DMS153 (cell line): ENCODE data around the gene VAMP8.
A peak's percentile ranks its signal among the peaks of the same experiment; 100 is the strongest.
"Not testable (repeated sequence)": the region's sequence is repeated elsewhere in the genome, so short reads cannot be mapped to it uniquely, and the experiment has no call there.

Experiments used
- DNase-seq: peaks from one replicate; lab custom pipeline; 2025; lab: John Stamatoyannopoulos, UW

The VAMP8 gene

GRCh38 chr2:85577386-85578242 is at the start of gene VAMP8:
TSS of gene VAMP8 (plus strand) at chr2:85577586. CDS start at chr2:85577647, 61 bp downstream.
- peak; percentile 44 for DNase-seq

- no peak for DNase-seq
Measured at GRCh38 chr2:85527787-85528186, 49.6 kb upstream of the VAMP8 start.

GRCh38 chr2:85528355-85528754 is 49.0 kb upstream of the VAMP8 start:
- no peak for DNase-seq

DNA sequence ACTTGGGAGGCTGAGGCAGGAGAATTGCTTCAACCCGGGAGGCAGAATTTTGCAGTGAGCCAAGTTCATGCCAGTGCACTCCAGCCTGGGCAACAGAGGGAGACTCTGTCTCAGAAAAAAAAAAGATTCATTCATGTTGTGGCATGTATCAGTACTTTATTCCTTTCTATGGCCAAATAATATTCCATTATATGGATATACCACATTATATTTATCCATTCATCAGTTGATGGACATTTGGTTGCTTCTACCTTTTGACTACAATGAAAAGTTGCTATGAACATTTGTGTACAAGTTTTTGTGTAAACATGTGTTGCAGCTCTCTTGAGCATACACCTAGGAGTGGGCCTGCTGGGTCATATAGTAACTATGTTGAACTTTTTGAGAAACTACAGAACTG is 47.6 kb upstream of the VAMP8 start:
- no peak for DNase-seq

GRCh38 chr2:85531589-85531988 is 45.8 kb upstream of the VAMP8 start:
- DNase-seq, result no peak

- DNase-seq, result no peak
Measured at GRCh38 chr2:85534099-85534498, 43.3 kb upstream of the VAMP8 start.

DNA sequence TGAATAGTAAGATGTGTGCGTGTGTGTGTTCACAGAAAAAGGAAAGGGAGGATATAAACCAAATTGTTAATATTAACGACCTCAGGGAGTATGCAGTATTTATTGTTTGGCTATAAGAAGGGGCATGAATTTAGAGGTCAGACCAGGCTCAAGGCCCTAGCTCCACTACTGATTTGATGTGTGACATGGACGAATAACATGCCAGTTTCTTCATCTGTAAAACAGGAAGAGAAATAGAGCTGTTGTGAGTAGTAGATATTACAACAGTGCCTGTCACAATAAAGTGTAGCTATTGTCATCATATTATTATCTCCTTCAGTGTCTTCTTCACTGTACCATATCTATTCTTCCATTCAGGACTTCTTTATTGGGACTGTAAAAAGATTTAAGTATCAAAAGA is 42.5 kb upstream of the VAMP8 start:
- DNase-seq, result no peak

GRCh38 chr2:85536479-85536878 is 40.9 kb upstream of the VAMP8 start:
- no peak for DNase-seq

DNA sequence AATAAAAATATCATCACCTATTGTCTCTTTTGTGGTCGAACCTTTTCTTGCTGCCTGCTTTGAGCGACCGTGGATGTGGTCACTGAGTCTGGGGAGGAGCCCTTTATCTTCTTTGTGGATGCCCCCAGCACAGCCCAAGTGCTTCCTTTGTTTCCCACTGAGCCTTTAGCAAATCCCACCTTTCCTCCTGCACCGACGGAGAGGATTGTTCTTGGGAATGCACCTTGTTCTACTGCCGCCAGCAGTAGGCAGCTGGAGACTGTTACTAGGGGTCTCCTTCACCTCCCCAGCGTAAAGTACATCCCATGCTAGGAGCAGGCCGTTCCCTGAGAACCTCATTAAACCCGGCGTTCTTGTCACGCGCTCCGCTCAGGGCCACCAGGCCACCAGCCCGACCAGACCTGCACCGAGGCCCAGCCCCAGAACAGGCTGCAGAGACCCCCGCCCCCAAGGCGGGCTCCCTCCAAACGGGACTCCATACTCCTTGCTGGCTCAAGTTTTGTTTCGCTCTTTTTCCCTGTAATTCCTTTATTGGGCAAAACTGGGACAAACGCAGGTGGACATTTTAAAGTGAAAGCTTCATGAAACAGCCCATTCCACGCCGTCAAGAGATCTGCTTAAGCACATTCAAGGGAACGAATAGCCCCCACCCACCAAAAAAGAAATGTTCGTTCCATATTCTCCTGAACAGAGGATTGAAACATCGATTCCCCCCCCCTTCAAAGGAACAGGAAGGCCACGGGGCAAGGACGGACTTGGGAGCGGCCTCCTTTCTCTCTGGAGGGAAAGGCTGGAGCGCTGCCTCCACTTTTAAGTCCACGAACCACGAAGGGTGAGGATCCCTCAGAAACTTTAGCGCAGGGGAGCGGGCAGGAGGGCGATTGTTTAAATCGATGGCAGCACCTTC is 39.5 kb upstream of the VAMP8 start:
- peak; percentile 56 for DNase-seq

DNA sequence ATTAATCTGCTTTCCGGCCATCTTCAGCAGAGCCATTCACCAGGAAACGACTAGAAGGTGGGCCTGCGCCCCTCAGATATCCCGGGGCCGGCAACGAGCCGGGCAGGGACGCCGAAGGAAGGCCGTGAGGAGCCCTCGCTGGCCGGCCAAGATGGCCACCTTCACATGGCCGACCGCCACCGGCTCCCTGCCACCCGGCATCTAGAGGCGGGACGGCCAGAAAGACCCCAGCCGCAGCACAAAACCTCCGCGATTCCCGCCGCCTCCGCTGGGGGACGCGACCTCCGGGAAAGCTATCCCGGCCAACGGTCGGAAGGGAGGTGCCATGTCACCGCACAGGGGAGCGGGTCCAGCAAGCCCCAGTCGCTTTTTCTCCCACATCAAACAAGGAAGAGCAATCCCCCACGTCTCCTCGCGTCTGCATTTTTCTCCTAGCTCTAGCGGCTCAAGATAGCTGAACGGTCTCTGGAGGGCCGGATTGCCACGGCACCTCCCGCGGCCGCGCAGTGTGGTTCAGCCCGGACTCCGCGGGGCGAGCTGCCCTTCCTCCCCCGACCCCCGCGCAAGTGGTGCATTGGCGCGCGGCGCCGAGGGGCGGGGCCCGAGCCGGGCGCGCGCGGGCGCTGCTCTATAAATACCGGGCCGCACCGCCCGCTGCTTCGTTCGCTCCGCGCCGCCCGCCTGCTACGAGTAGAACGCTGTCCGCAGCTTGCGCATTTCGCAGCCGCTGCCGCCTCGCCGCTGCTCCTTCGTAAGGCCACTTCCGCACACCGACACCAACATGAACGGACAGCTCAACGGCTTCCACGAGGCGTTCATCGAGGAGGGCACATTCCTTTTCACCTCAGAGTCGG is 38.7 kb upstream of the VAMP8 start, which contains the start of gene MAT2A:
MAT2A (plus strand) TSS at position 662 of the 854 bp plus-strand sequence; CDS start at position 782, 120 bp downstream.
- DNase-seq, result peak; percentile 79

- no peak for DNase-seq
Measured at GRCh38 chr2:85539361-85540132, 37.8 kb upstream of the VAMP8 start.

GRCh38 chr2:85540133-85540648 is 37.2 kb upstream of the VAMP8 start:
- no peak for DNase-seq

- no peak for DNase-seq
Measured at GRCh38 chr2:85541262-85541661, 36.1 kb upstream of the VAMP8 start.

DNA sequence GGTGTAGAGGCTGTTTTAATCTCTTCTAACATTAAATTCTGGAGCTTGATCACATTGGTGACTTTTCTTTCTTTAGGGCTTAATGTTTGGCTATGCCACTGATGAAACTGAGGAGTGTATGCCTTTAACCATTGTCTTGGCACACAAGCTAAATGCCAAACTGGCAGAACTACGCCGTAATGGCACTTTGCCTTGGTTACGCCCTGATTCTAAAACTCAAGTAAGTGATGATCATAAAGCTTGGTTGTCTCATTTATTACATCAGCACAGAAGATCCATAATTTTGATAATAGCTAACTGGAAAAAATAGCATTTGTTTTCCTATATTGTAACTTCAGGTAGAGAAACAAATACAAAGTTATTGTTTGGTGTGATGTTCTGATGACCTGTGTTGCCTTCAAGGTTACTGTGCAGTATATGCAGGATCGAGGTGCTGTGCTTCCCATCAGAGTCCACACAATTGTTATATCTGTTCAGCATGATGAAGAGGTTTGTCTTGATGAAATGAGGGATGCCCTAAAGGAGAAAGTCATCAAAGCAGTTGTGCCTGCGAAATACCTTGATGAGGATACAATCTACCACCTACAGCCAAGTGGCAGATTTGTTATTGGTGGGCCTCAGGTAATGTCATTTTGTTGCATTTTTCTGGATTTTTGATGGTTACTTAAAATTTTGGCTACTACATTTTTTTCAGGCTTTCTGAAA is 35.5 kb upstream of the VAMP8 start:
- no peak for DNase-seq

DNA sequence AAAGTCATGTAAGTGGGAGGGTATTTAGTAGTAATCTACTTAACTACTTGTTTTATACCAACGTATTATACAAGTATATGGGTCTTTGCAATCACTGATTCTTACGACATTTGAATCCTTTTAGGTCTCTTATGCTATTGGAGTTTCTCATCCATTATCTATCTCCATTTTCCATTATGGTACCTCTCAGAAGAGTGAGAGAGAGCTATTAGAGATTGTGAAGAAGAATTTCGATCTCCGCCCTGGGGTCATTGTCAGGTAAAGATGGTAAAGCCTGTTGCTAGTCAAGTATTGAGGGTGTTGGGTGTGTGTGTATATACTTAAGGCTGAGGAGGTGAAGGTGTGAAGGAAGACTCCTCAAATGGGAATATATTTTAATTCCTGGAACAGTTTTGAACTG is 34.6 kb upstream of the VAMP8 start:
- DNase-seq, result no peak

DNA sequence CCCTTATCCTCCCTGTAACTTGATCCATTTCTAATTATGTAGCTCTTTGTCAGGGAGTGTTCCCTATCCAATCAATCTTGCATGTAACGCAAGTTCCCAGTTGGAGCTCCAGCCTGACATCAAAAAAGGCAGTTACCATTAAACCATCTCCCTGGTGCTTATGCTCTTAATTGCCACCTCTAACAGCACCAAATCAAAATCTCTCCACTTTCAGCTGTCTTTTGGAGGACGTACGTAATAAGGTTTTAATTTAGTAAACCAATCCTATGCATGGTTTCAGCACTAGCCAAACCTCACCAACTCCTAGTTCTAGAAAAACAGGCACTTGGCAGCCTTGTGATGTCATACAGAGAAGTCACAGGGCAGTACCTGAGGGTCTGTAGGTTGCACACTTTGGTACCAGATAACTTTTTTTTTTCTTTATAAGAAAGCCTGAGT is 33.1 kb upstream of the VAMP8 start:
- not testable (repeated sequence) for DNase-seq

DNA sequence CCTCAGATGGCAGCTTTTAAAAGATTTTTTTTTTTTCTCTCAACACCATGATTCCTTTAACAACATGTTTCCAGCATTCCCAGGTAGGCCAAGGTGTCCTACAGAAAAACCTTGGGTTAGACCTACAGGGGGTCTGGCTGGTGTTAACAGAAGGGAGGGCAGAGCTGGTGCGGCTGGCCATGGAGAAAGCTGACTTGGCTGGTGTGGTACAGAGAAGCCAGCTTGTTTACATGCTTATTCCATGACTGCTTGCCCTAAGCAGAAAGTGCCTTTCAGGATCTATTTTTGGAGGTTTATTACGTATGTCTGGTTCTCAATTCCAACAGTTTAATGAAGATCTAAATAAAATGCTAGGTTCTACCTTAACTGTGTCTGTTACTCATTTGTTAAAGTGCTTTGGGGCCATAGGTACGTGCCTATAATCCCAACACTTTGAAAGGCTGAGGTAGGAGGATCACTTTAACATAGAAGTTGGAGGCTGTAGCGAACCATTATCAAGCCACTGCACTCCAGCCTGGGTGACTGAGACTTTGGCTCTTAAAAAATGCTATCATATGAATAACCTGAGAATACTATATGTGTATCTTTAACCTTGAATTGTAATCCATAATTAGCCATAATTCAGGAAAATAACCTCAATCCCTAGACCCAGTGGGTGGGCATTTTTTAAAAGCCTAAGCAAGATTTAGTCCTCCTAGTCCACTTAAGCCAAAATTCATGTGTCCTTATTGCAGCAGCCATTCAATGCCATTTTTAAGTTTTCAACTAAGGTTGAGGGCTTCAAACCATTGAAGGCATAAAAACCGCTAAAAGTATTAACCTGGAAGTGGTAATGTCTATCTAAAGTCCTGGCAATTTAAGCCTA is 32.2 kb upstream of the VAMP8 start:
- DNase-seq, result not testable (repeated sequence)

DNA sequence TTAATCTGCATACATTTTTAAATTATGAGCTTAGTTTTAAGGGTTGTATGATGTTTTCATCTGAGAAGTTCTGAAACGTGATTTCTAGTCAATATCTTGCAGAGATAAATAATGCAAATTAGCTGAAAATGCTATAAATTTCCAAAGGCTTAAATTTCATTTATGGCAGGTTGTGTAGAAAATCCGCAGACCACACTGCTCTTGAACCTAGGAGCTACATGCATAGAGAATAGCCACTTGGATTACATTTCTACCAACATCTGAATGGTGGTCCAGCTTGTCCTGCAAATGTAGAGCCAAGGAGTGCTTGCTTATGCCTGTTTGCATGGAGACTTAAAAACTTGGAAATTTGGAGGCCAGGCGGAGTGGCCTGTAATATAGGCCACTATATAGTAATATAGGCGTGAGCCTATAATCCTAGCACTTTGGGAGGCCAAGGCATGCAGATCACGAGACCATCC is 31.6 kb upstream of the VAMP8 start:
- no peak for DNase-seq
